DOHH2 (cell line): ENCODE data around the gene PDE10A.

ENCODE experiments used
- H3F3A ChIP-seq: fragments of 200-600 bp; sonication (generic), shearing (Covaris generic); 2 replicates; pipeline ENCODE4 v1.6.0; 2016; ENCODE audit warnings: antibody characterized with exemption, mild to moderate bottlenecking; ENCODE audit not compliant: control insufficient read depth, insufficient read depth
- H3K27ac ChIP-seq: fragments of 200-600 bp; sonication (generic); 2 replicates; pipeline ENCODE4 v1.5.1; 2014; ENCODE audit warnings: low read depth, mild to moderate bottlenecking, low read length, moderate library complexity
- H3K27me3 ChIP-seq: fragments of 200-600 bp; sonication (generic); 2 replicates; pipeline ENCODE4 v1.6.1; 2014; ENCODE audit warnings: mild to moderate bottlenecking, low read length, mixed read lengths; ENCODE audit not compliant: control insufficient read depth
- H3K36me3 ChIP-seq: fragments of 200-600 bp; sonication (generic); 2 replicates; pipeline ENCODE4 v1.6.1; 2014; ENCODE audit warnings: mild to moderate bottlenecking, low read length, moderate library complexity, mixed read lengths; ENCODE audit not compliant: control insufficient read depth
- H3K4me1 ChIP-seq: fragments of 200-600 bp; sonication (generic); 2 replicates; pipeline ENCODE4 v1.6.1; 2014; ENCODE audit warnings: mild to moderate bottlenecking, low read length, mixed read lengths; ENCODE audit not compliant: control insufficient read depth
- H3K4me2 ChIP-seq: fragments of 200-600 bp; sonication (generic); 2 replicates; pipeline ENCODE4 v1.6.0; 2014; ENCODE audit warnings: mild to moderate bottlenecking, low read length, moderate library complexity
- H3K4me3 ChIP-seq: fragments of 200-600 bp; sonication (generic); 2 replicates; pipeline ENCODE4 v1.5.1; 2014; ENCODE audit warnings: mild to moderate bottlenecking, low read length, mixed read lengths
- H3K79me2 ChIP-seq: fragments of 200-600 bp; sonication (generic); 2 replicates; pipeline ENCODE4 v1.6.1; 2014; ENCODE audit warnings: mild to moderate bottlenecking, low read length, mixed read lengths; ENCODE audit not compliant: control insufficient read depth
- H3K9me2 ChIP-seq: fragments of 200-600 bp; sonication (generic); replicated peaks from 2 replicates; pipeline ENCODE4 v1.6.1; 2014; ENCODE audit warnings: mild to moderate bottlenecking, low read length, mixed read lengths; ENCODE audit not compliant: control insufficient read depth
- H3K9me3 ChIP-seq: fragments of 200-600 bp; sonication (generic); 2 replicates; pipeline ENCODE4 v1.6.1; 2014; ENCODE audit warnings: antibody characterized with exemption, low read length, mixed read lengths; ENCODE audit not compliant: control insufficient read depth, insufficient read depth
- H4K20me1 ChIP-seq: fragments of 200-600 bp; sonication (generic); 2 replicates; pipeline ENCODE4 v1.6.0; 2014; ENCODE audit warnings: low read depth, mild to moderate bottlenecking, antibody characterized with exemption, low read length, moderate library complexity; ENCODE audit not compliant: control insufficient read depth, insufficient read depth
- CTCF ChIP-seq: fragments of 200-600 bp; sonication (generic); IDR thresholded peaks from one replicate; pipeline ENCODE4 v1.5.1; 2014; ENCODE audit warnings: antibody characterized with exemption, mild to moderate bottlenecking, low read depth, low read length; ENCODE audit not compliant: poor library complexity, severe bottlenecking
- EZH2phosphoT487 ChIP-seq: fragments of 200-600 bp; sonication (generic); IDR thresholded peaks from 2 replicates; pipeline ENCODE4 v1.6.1; 2017; ENCODE audit warnings: borderline replicate concordance, mild to moderate bottlenecking, antibody characterized with exemption, low read length, moderate library complexity, mixed read lengths

The PDE10A gene

GRCh38 chr6:165678429-165678828 is 15.4 kb upstream of the PDE10A start:
- Histone ChIP-seq H4K20me1 (no peaks in the 10 kb centered on the region), H3F3A (no peaks in the 10 kb centered on the region), H3K4me2 (no peak overlapping the region), H3K27me3 (no peaks in the 10 kb centered on the region), H3K27ac (no peak overlapping the region), H3K4me1 (no peaks in the 10 kb centered on the region), H3K9me2 (no peaks in the 10 kb centered on the region), H3K36me3 (no peaks in the 10 kb centered on the region), H3K9me3 (no peaks in the 10 kb centered on the region), H3K4me3 (no peak overlapping the region), H3K79me2 (no peaks in the 10 kb centered on the region)
- no peak for TF ChIP-seq EZH2phosphoT487
- no peak for TF ChIP-seq CTCF

DNA sequence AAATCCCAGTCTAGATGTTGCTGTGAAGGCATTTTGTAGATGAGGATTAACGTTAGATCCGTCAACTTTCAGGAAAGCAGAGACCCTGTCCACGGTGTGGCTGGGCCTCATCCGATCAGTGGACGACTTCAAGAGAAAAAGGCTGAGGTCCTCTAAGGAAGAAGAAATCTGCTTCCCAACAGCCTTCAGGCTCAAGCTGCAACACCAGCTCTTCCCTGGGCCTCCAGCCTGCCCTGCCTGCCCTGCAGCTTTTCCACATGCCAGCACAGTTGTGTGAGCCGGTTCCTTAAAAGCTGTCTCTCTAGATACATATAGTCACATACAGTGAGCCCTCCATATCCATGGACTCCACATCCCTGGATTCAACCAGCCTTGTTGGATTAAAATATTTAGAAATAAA is 14.1 kb upstream of the PDE10A start:
- Histone ChIP-seq H3K79me2 (no peaks in the 10 kb centered on the region), H4K20me1 (no peaks in the 10 kb centered on the region)

DNA sequence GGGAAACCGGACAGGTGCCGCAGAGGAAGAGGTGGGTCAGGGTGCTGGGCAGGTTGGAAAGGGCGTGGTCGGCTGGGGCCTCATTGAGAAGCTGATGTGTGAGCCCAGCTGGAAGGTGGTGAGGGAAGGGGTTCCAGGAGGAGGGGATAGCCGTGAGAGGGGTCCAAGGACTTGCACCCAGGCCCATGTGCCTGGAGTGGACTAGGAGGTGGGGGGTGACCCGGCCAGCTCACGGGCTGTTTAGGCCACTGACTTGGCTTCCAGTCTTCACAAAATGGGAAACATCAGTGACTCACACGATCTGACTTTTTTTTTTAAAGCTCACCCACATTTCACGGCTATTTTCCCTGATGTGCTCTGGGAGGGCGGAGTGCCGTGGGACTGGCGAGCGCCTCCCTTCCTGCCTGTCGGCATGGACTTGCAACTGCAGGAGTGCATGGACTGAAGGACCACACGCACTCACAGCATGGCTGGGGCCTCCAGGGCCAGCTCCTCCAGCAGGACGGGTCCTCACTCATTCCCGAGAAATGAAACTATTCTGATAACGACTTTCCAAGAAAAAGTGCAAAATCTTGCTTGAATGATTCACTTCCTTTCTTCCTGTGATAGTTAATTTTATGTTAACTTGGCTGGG is 13.5 kb upstream of the PDE10A start:
- H3K4me3 ChIP-seq = no peak overlapping the region
- H3K4me2 ChIP-seq = no peak overlapping the region
- no peaks in the 10 kb centered on the region for H3K9me2 ChIP-seq
- H3K4me1 ChIP-seq = no peaks in the 10 kb centered on the region
- no peaks in the 10 kb centered on the region for H3K36me3 ChIP-seq
- no peak overlapping the region for H3K27ac ChIP-seq
- no peaks in the 10 kb centered on the region for H3K27me3 ChIP-seq
- no peaks in the 10 kb centered on the region for H3K9me3 ChIP-seq
- TF ChIP-seq EZH2phosphoT487 (no peak), CTCF (no peak)
- no peaks in the 10 kb centered on the region for H4K20me1 ChIP-seq
- H3K79me2 ChIP-seq = no peaks in the 10 kb centered on the region
- H3F3A ChIP-seq = no peaks in the 10 kb centered on the region

More for the DNA sequence above, 14.1 kb upstream of the PDE10A start:
- H3K9me3 ChIP-seq = no peaks in the 10 kb centered on the region
- no peak overlapping the region for H3K4me3 ChIP-seq
- H3K9me2 ChIP-seq = no peaks in the 10 kb centered on the region
- no peaks in the 10 kb centered on the region for H3F3A ChIP-seq
- no peaks in the 10 kb centered on the region for H3K4me1 ChIP-seq
- no peaks in the 10 kb centered on the region for H3K36me3 ChIP-seq
- H3K27me3 ChIP-seq = no peaks in the 10 kb centered on the region
- TF ChIP-seq EZH2phosphoT487 = no peak
- TF ChIP-seq CTCF = no peak
- H3K4me2 ChIP-seq = no peak overlapping the region
- no peak overlapping the region for H3K27ac ChIP-seq
